Measurements from ENCODE around the gene NME8. TPM values are rescaled to one million over a fixed set of nuclear protein-coding genes. Genes with fewer than 3 reads are reported as not detected.

Gene NME8
- total RNA-seq, 4 donors from 2014 or later: not detected

DNA sequence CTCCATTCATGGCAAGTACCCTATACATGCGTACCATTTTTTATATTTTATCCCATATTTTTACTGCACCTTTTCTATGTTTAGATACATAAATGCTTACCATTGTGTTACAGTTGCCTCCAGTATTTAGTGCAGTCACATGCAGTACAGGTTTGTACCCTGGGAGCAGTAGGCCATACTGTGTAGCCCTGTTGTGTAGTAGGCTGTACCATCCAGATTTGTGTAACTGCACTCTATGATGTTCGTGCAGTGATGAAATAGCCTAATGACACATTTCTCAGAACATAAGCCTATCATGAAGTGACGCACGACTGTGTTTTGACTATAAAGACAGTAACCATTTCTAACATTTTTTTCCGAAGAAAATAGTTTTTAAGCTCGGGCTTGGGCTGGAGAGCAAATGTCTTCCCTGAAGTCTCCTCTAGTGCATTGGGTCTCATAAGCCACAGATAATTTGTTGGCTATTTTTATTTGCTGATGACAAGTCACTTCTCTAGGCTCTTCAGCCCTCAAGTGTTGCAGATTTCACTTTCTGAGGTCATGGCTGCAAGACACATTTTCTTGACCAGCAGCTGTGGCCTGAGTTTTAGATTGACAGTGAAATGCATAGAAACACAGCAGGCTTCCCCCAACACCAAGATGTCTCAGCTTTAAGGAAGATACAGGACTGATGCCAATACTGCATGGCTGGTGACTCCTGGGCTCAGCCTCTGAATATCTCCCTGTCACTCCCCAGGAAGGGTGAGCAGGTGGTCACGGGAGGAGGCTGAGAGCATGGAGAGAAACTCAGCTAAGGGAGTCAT, 98.9 kb downstream of the NME8 start:
- DNase-seq: no peak
- no peaks in the 10 kb centered on the region for H3K9me3 ChIP-seq
- H3K36me3 ChIP-seq: no peaks in the 10 kb centered on the region
- intact Hi-C loops (cut with DNase I; ENCODE audit: low total_unique reads): no loop called here
- H3K4me1 ChIP-seq: peaks cover 0 to 7% of the 10 kb centered on the region in 2 donors
- no peaks in the 10 kb centered on the region for H3K27me3 ChIP-seq
- no peak overlapping the region for H3K27ac ChIP-seq
- H3K4me3 ChIP-seq: no peak overlapping the region
- no peak for TF ChIP-seq POLR2A (IDR thresholded peaks at IDR 0.05)
- TF ChIP-seq, protein P1, sequence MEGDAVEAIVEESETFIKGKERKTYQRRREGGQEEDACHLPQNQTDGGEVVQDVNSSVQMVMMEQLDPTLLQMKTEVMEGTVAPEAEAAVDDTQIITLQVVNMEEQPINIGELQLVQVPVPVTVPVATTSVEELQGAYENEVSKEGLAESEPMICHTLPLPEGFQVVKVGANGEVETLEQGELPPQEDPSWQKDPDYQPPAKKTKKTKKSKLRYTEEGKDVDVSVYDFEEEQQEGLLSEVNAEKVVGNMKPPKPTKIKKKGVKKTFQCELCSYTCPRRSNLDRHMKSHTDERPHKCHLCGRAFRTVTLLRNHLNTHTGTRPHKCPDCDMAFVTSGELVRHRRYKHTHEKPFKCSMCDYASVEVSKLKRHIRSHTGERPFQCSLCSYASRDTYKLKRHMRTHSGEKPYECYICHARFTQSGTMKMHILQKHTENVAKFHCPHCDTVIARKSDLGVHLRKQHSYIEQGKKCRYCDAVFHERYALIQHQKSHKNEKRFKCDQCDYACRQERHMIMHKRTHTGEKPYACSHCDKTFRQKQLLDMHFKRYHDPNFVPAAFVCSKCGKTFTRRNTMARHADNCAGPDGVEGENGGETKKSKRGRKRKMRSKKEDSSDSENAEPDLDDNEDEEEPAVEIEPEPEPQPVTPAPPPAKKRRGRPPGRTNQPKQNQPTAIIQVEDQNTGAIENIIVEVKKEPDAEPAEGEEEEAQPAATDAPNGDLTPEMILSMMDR (IDR thresholded peaks at IDR 0.05): no peak

- Histone ChIP-seq H3K36me3 (no peaks in the 10 kb centered on the region), H3K27ac (no peak overlapping the region), H3K4me3 (no peak overlapping the region), H3K9me3 (no peaks in the 10 kb centered on the region), H3K4me1 (peaks cover 0 to 3% of the 10 kb centered on the region in 2 donors), H3K27me3 (no peaks in the 10 kb centered on the region)
- TF ChIP-seq POLR2A (IDR thresholded peaks at IDR 0.05): no peak
- TF ChIP-seq, protein P1 (IDR thresholded peaks at IDR 0.05): no peak
- no peak for DNase-seq
- intact Hi-C loops (cut with DNase I; ENCODE audit: low total_unique reads): no loop called here
Observed at GRCh38 chr7:37947941-37948210, 99.5 kb downstream of the NME8 start.

Other genes starting within 250 kb of the NME8 start
- gene GPR141, start 164.8 kb upstream of the NME8 start, total RNA-seq: 1 to 10 TPM in 1 of 4 donors, under 1 TPM in 1, not detected in 2; 0.58 to 1.8 TPM
- gene SFRP4, start 68.2 kb downstream of the NME8 start, total RNA-seq: 100 to 1,000 TPM in 1 of 4 donors, 10 to 100 TPM in 3; 17.4 to 107 (median 73.2) TPM
- 10 to 100 TPM; 14.4 to 30.4 (median 24.1) TPM for gene EPDR1, start 72.0 kb downstream of the NME8 start, total RNA-seq

All from uterus (tissue), 4 donors.